NT2/D1 (cell line): ENCODE data around the gene PTPRN2.

Experiments
- DNase-seq: peaks from one replicate; pipeline ENCODE4 v3.0.0-alpha.2; 2011; ENCODE audit warnings: low read depth, low spot score
- H3K27me3 ChIP-seq: 2 replicates; pipeline ENCODE4 v1.6.0; 2011; ENCODE audit warnings: mild to moderate bottlenecking; ENCODE audit not compliant: insufficient read length, insufficient read depth
- H3K36me3 ChIP-seq: 2 replicates; pipeline ENCODE4 v1.6.1; 2011; ENCODE audit warnings: mild to moderate bottlenecking, low read length, mixed read lengths; ENCODE audit not compliant: insufficient read depth, insufficient read length
- H3K4me1 ChIP-seq: 2 replicates; pipeline ENCODE4 v1.5.1; 2011; ENCODE audit not compliant: insufficient read depth, insufficient read length
- H3K4me3 ChIP-seq: 2 replicates; pipeline ENCODE4 v1.5.1; 2011; ENCODE audit warnings: low read depth; ENCODE audit not compliant: insufficient read length
- H3K9ac ChIP-seq: 2 replicates; pipeline ENCODE4 v1.6.0; 2011; ENCODE audit warnings: low read depth; ENCODE audit not compliant: insufficient read length
- H3K9me3 ChIP-seq: 2 replicates; pipeline ENCODE4 v1.5.1; 2011; ENCODE audit warnings: mild to moderate bottlenecking, low read length; ENCODE audit not compliant: insufficient read depth
- SUZ12 ChIP-seq: IDR thresholded peaks from 2 replicates; pipeline ENCODE4 v1.6.1; 2011; ENCODE audit not compliant: insufficient read length, insufficient read depth; ENCODE audit errors: extremely low read depth
- YY1 ChIP-seq: IDR thresholded peaks from 2 replicates; pipeline ENCODE4 v1.6.1; 2011; ENCODE audit not compliant: insufficient read length, insufficient read depth
- ZNF274 ChIP-seq: IDR thresholded peaks from 2 replicates; pipeline ENCODE4 v1.6.1; 2011; ENCODE audit warnings: mild to moderate bottlenecking, low read depth, low read length

The PTPRN2 gene

DNA sequence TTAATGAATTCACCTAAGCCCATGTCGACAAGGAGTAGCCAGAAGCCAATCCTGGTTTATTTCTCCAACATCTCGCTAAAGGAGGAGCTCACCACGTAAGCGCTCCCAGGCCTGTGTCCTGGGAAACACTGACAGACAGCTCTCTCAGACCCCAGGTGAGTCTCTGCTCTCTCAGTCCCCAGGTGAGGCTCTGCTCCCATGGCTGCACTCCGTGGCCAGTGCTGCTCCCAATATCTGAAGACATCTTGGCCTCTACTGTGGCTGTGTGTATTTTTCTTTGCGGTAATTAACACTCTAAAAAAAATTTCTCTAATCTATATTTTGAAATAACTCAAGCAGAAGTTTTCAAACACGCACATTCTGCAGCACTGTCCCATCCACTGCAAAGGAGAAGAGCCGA is 564.5 kb downstream of the PTPRN2 start:
- Histone ChIP-seq H3K9me3 (no peaks in the 10 kb centered on the region), H3K27me3 (peaks cover 16% of the 10 kb centered on the region), H3K4me1 (peaks cover under 1% of the 10 kb centered on the region), H3K9ac (no peak overlapping the region), H3K36me3 (no peaks in the 10 kb centered on the region), H3K4me3 (no peak overlapping the region)
- no peak for TF ChIP-seq SUZ12
- TF ChIP-seq ZNF274 = no peak
- TF ChIP-seq YY1 = no peak
- DNase-seq = no peak

- Histone ChIP-seq H3K36me3 (no peaks in the 10 kb centered on the region), H3K4me1 (peaks cover 2% of the 10 kb centered on the region)
- TF ChIP-seq YY1 = no peak
- no peak for TF ChIP-seq SUZ12
- TF ChIP-seq ZNF274 = no peak
Observed at GRCh38 chr7:158022601-158023000, 565.0 kb downstream of the PTPRN2 start.

DNA sequence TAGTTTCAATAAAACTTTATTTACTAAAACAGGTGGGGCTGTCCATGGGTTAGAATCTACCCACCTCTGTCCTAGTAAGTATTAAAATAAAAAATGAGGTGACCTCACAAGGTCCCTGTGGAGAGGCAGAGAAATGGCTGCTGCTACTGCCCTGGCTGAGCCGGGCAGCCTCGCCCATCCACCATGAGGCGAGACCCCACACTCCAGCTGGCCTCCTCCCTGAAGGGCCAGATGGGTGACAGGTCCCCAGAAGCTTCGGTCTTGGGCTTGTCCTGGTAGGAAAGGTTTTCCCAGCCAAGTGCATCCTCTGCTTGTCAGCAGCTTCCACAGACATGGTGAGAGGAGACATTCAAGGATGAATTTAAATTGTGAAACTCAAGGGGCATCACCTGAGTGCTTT is 565.8 kb downstream of the PTPRN2 start:
- Histone ChIP-seq H3K4me3 (no peak overlapping the region), H3K27me3 (peaks cover 23% of the 10 kb centered on the region), H3K36me3 (no peaks in the 10 kb centered on the region), H3K4me1 (peaks cover 2% of the 10 kb centered on the region), H3K9me3 (no peaks in the 10 kb centered on the region), H3K9ac (no peak overlapping the region)
- TF ChIP-seq SUZ12 (no peak), YY1 (no peak), ZNF274 (no peak)
- DNase-seq = no peak

More at GRCh38 chr7:158022601-158023000, 565.0 kb downstream of the PTPRN2 start:
- H3K4me3 ChIP-seq = no peak overlapping the region
- no peak for DNase-seq
- no peaks in the 10 kb centered on the region for H3K9me3 ChIP-seq
- peaks cover 21% of the 10 kb centered on the region for H3K27me3 ChIP-seq
- no peak overlapping the region for H3K9ac ChIP-seq

GRCh38 chr7:158020706-158021095 is 566.9 kb downstream of the PTPRN2 start:
- no peak for TF ChIP-seq ZNF274
- TF ChIP-seq SUZ12 = no peak
- no peak for TF ChIP-seq YY1
- peaks cover 25% of the 10 kb centered on the region for H3K27me3 ChIP-seq
- H3K4me1 ChIP-seq = peaks cover 5% of the 10 kb centered on the region
- no peak for DNase-seq
- H3K36me3 ChIP-seq = no peaks in the 10 kb centered on the region
- H3K4me3 ChIP-seq = no peak overlapping the region
- H3K9me3 ChIP-seq = no peaks in the 10 kb centered on the region
- H3K9ac ChIP-seq = no peak overlapping the region

DNA sequence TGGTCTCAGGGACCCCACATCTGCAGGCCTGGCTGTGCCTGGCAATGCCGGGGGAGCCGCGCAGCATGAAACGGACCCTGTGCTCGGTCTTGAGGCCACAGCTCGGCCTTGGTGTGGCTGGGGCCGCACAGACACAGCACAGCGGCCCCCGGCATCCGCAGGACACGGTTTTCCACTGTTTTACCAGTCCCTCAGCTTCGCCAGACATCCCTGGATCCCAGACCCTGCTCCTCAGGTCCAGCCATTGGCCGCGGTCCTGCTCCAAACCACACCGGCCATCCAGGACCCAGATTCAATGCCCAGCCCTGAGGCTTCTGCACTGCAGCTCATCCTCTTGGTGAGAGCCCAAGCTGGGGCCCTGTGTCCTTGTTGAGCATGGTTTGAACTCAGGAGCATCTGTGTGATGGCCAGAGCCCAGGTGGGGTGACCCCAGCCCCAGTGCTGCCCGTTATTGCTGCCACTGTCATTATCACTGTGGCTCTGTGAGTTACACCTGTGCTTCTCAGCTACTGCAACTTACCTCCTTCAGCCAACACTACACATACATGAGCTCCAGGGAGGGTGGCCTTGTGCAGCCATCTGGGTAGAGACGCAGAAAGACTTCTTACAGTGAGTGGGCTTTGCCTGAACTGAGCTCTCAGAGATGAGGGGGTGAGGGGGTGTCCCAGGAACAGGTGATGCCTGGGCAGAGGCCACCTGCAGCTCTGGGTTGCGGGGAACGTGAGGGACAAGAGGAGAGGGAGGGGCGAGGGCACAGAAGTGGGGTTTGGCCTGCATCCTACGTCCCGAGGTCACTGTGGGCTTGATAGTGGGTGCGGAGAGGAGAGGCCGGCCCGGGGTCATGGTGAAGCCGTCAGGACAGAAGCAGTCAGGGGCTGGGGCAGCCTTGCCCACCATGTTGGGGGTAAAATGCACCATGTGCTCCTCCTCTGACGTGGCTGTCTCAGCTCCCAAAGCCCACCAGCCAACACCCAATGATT is 567.6 kb downstream of the PTPRN2 start:
- Histone ChIP-seq H3K4me1 (peaks cover 5% of the 10 kb centered on the region), H3K9ac (no peak overlapping the region), H3K9me3 (no peaks in the 10 kb centered on the region), H3K4me3 (no peak overlapping the region), H3K36me3 (no peaks in the 10 kb centered on the region), H3K27me3 (peaks cover 32% of the 10 kb centered on the region)
- TF ChIP-seq YY1 (no peak), SUZ12 (no peak), ZNF274 (no peak)
- no peak for DNase-seq

- Histone ChIP-seq H3K4me1 (peaks cover 9% of the 10 kb centered on the region), H3K9me3 (no peaks in the 10 kb centered on the region), H3K36me3 (no peaks in the 10 kb centered on the region), H3K4me3 (no peak overlapping the region), H3K9ac (no peak overlapping the region), H3K27me3 (peaks cover 41% of the 10 kb centered on the region)
- TF ChIP-seq YY1 = no peak
- no peak for TF ChIP-seq ZNF274
- no peak for TF ChIP-seq SUZ12
- no peak for DNase-seq
Observed at GRCh38 chr7:158018971-158019645, 568.5 kb downstream of the PTPRN2 start.
